Naive B cell (primary cell): ENCODE results near the gene CD300LD. TPM values are rescaled to one million over a fixed set of nuclear protein-coding genes. Genes with fewer than 3 reads are reported as not detected.

ENCODE experiments used
- ATAC-seq, 2 donors: fragments of 150-1000 bp; cut with Tn5 transposase; 2 replicates each; pipeline ENCODE4 v1.10.0; 2021; ENCODE audit warnings: low read depth in 2 of 2, mild to moderate bottlenecking in 2 of 2, moderate library complexity in 2 of 2
- DNase-seq: peaks from one replicate; pipeline ENCODE4 v3.0.0; 2022
- H3K27ac Mint-ChIP-seq, 6 donors: one replicate each; pipeline ENCODE4 v1.8.0; 2020 to 2022; ENCODE audit warnings: mild to moderate bottlenecking in 6 of 6, mixed read lengths in 6 of 6, moderate library complexity in 5 of 6, inconsistent platforms in 2 of 6
- H3K27me3 Mint-ChIP-seq, 3 donors: one replicate each; pipeline ENCODE4 v1.8.0; 2021 to 2022; ENCODE audit warnings: mixed read lengths in 3 of 3, mild to moderate bottlenecking in 1 of 3
- H3K36me3 Mint-ChIP-seq, 2 donors: one replicate each; pipeline ENCODE4 v1.8.0; 2020 to 2022; ENCODE audit warnings: mixed read lengths in 2 of 2, inconsistent platforms in 1 of 2, mild to moderate bottlenecking in 1 of 2
- H3K4me1 Mint-ChIP-seq, 3 donors: one replicate each; pipeline ENCODE4 v1.8.0; 2020 to 2022; ENCODE audit warnings: mixed read lengths in 3 of 3, inconsistent platforms in 1 of 3, mild to moderate bottlenecking in 1 of 3, moderate library complexity in 1 of 3
- H3K4me3 Mint-ChIP-seq, 8 donors: one replicate each; pipeline ENCODE4 v1.8.0; 2020 to 2022; ENCODE audit warnings: mild to moderate bottlenecking in 8 of 8, mixed read lengths in 8 of 8, moderate library complexity in 8 of 8, inconsistent platforms in 2 of 8
- H3K9me3 Mint-ChIP-seq, 7 donors: one replicate each; pipeline ENCODE4 v1.8.0; 2020 to 2022; ENCODE audit warnings: mixed read lengths in 7 of 7, mild to moderate bottlenecking in 5 of 7, inconsistent platforms in 2 of 7, moderate library complexity in 1 of 7
- polyA plus RNA-seq, 6 donors: library from polyadenylated mRNA; unstranded; fragments of 300-500 nt; fragmentation: Illumina TruSeq; gene quantifications; one replicate each; pipeline ENCODE4 v1.2.3, GENCODE V29; 2021; ENCODE audit warnings: low read depth in 6 of 6

Gene CD300LD
- polyA plus RNA-seq, 6 donors from 2014 or later = not detected

- DNase-seq = no peak
- ATAC-seq = no peak
- Mint-ChIP-seq H3K27me3 (peaks cover 39 to 57% (median 41%) of the 10 kb centered on the region in 3 donors), H3K4me3 (no peak overlapping the region), H3K36me3 (no peaks in the 10 kb centered on the region), H3K9me3 (peaks cover 0 to 12% (median 4%) of the 10 kb centered on the region in 7 donors), H3K27ac (no peak overlapping the region), H3K4me1 (peaks cover 15 to 21% (median 20%) of the 10 kb centered on the region in 3 donors)
Observed at GRCh38 chr17:74625661-74626060, 33.6 kb upstream of the CD300LD start.

GRCh38 chr17:74624131-74624530, 32.0 kb upstream of the CD300LD start:
- Mint-ChIP-seq H3K27ac (peak overlapping the region in 2 of 6 donors; percentile 4 to 89), H3K4me3 (peak overlapping the region in 1 of 8 donors; percentile 70), H3K4me1 (peaks cover 9 to 15% (median 10%) of the 10 kb centered on the region in 3 donors), H3K27me3 (peaks cover 44 to 58% (median 49%) of the 10 kb centered on the region in 3 donors), H3K36me3 (no peaks in the 10 kb centered on the region), H3K9me3 (peaks cover 0 to 12% (median 4%) of the 10 kb centered on the region in 7 donors)
- no peak for ATAC-seq
- no peak for DNase-seq

GRCh38 chr17:74623693-74624093, 31.6 kb upstream of the CD300LD start, which contains the start of gene CD300E:
Gene CD300E, minus strand, starts transcription at chr17:74623738. Its CDS starts 117 bp downstream, at chr17:74623621.
- ATAC-seq = no peak
- peak within 1 kb of the TSS in 1 of 8 donors; percentile 70 for H3K4me3 Mint-ChIP-seq
- peak within 1 kb of the TSS in 2 of 6 donors; percentile 51 to 89 for H3K27ac Mint-ChIP-seq
- no peak for DNase-seq
- H3K9me3 Mint-ChIP-seq = peaks cover 0 to 9% (median 4%) of the 10 kb centered on the region in 7 donors
- H3K36me3 Mint-ChIP-seq = no peaks in the 10 kb centered on the region
- H3K4me1 Mint-ChIP-seq = peaks cover 5 to 14% (median 5%) of the 10 kb centered on the region in 3 donors
- peaks cover 46 to 62% (median 53%) of the 10 kb centered on the region in 3 donors for H3K27me3 Mint-ChIP-seq

GRCh38 chr17:74619077-74619673, 27.1 kb upstream of the CD300LD start:
- peak overlapping the region in 2 of 6 donors; percentile 2 to 29 for H3K27ac Mint-ChIP-seq
- peak overlapping the region in 1 of 8 donors; percentile 45 for H3K4me3 Mint-ChIP-seq
- peaks cover 52 to 89% (median 74%) of the 10 kb centered on the region in 3 donors for H3K27me3 Mint-ChIP-seq
- DNase-seq = no peak
- no peak for ATAC-seq
- H3K36me3 Mint-ChIP-seq = no peaks in the 10 kb centered on the region
- peaks cover 0 to 13% (median 3%) of the 10 kb centered on the region in 3 donors for H3K4me1 Mint-ChIP-seq
- peaks cover 0 to 3% (median 2%) of the 10 kb centered on the region in 7 donors for H3K9me3 Mint-ChIP-seq

GRCh38 chr17:74618451-74618850, 26.4 kb upstream of the CD300LD start:
- DNase-seq (no peak), ATAC-seq (no peak)
- H3K27me3 Mint-ChIP-seq = peaks cover 50 to 82% (median 67%) of the 10 kb centered on the region in 3 donors
- H3K36me3 Mint-ChIP-seq = no peaks in the 10 kb centered on the region
- H3K27ac Mint-ChIP-seq = no peak overlapping the region
- H3K4me1 Mint-ChIP-seq = peaks cover 0 to 18% (median 3%) of the 10 kb centered on the region in 3 donors
- H3K9me3 Mint-ChIP-seq = peaks cover 0 to 3% (median 2%) of the 10 kb centered on the region in 7 donors
- H3K4me3 Mint-ChIP-seq = no peak overlapping the region

GRCh38 chr17:74616696-74617095, 24.6 kb upstream of the CD300LD start:
- ATAC-seq (no peak), DNase-seq (no peak)
- peaks cover 0 to 34% (median 13%) of the 10 kb centered on the region in 3 donors for H3K4me1 Mint-ChIP-seq
- no peak overlapping the region for H3K4me3 Mint-ChIP-seq
- H3K9me3 Mint-ChIP-seq = peaks cover 0 to 3% (median 0%) of the 10 kb centered on the region in 7 donors
- no peak overlapping the region for H3K27ac Mint-ChIP-seq
- H3K36me3 Mint-ChIP-seq = no peaks in the 10 kb centered on the region
- H3K27me3 Mint-ChIP-seq = peaks cover 39 to 65% (median 64%) of the 10 kb centered on the region in 3 donors

- peak overlapping the region in 1 of 6 donors; percentile 39 for H3K27ac Mint-ChIP-seq
- ATAC-seq (no peak), DNase-seq (no peak)
- peaks cover 0 to 26% (median 16%) of the 10 kb centered on the region in 3 donors for H3K4me1 Mint-ChIP-seq
- H3K27me3 Mint-ChIP-seq = peaks cover 24 to 34% (median 32%) of the 10 kb centered on the region in 3 donors
- H3K9me3 Mint-ChIP-seq = peaks cover 3 to 8% (median 3%) of the 10 kb centered on the region in 7 donors
- peak overlapping the region in 2 of 8 donors; percentile 2 to 84 for H3K4me3 Mint-ChIP-seq
- peaks cover 0 to 6% of the 10 kb centered on the region in 2 donors for H3K36me3 Mint-ChIP-seq
Observed at GRCh38 chr17:74612046-74612445, 20.0 kb upstream of the CD300LD start.

- peaks cover 9 to 27% (median 26%) of the 10 kb centered on the region in 3 donors for H3K27me3 Mint-ChIP-seq
Observed at GRCh38 chr17:74610108-74610507, 18.0 kb upstream of the CD300LD start.

GRCh38 chr17:74608511-74608910, 16.4 kb upstream of the CD300LD start:
- DNase-seq = no peak
- Mint-ChIP-seq H3K4me3 (no peak overlapping the region), H3K4me1 (peaks cover 14 to 42% (median 31%) of the 10 kb centered on the region in 3 donors), H3K9me3 (peaks cover 0 to 7% (median 5%) of the 10 kb centered on the region in 7 donors), H3K36me3 (peaks cover 0 to 9% of the 10 kb centered on the region in 2 donors), H3K27me3 (peaks cover 9 to 24% (median 23%) of the 10 kb centered on the region in 3 donors), H3K27ac (no peak overlapping the region)
- ATAC-seq = no peak

More at GRCh38 chr17:74610108-74610507, 18.0 kb upstream of the CD300LD start:
- H3K9me3 Mint-ChIP-seq = peaks cover 0 to 8% (median 5%) of the 10 kb centered on the region in 7 donors
- no peak overlapping the region for H3K4me3 Mint-ChIP-seq
- DNase-seq (no peak), ATAC-seq (no peak)
- peaks cover 6 to 31% (median 24%) of the 10 kb centered on the region in 3 donors for H3K4me1 Mint-ChIP-seq
- no peak overlapping the region for H3K27ac Mint-ChIP-seq
- H3K36me3 Mint-ChIP-seq = peaks cover 0 to 9% of the 10 kb centered on the region in 2 donors

- H3K27ac Mint-ChIP-seq = peak overlapping the region in 1 of 6 donors; percentile 8
- ATAC-seq (no peak), DNase-seq (no peak)
- peaks cover 9 to 28% (median 25%) of the 10 kb centered on the region in 3 donors for H3K27me3 Mint-ChIP-seq
- no peak overlapping the region for H3K4me3 Mint-ChIP-seq
- H3K9me3 Mint-ChIP-seq = peaks cover 0 to 7% (median 5%) of the 10 kb centered on the region in 7 donors
- peaks cover 0 to 9% of the 10 kb centered on the region in 2 donors for H3K36me3 Mint-ChIP-seq
- H3K4me1 Mint-ChIP-seq = peaks cover 14 to 41% (median 25%) of the 10 kb centered on the region in 3 donors
Observed at GRCh38 chr17:74607221-74607620, 15.1 kb upstream of the CD300LD start.

GRCh38 chr17:74606050-74606449, 14.0 kb upstream of the CD300LD start:
- H3K36me3 Mint-ChIP-seq = peaks cover 0 to 9% of the 10 kb centered on the region in 2 donors
- H3K27ac Mint-ChIP-seq = peak overlapping the region in 1 of 6 donors; percentile 27
- ATAC-seq (no peak), DNase-seq (no peak)
- H3K27me3 Mint-ChIP-seq = peaks cover 9 to 28% (median 28%) of the 10 kb centered on the region in 3 donors
- H3K4me3 Mint-ChIP-seq = no peak overlapping the region
- peaks cover 14 to 40% (median 23%) of the 10 kb centered on the region in 3 donors for H3K4me1 Mint-ChIP-seq
- H3K9me3 Mint-ChIP-seq = peaks cover 0 to 7% (median 5%) of the 10 kb centered on the region in 7 donors

GRCh38 chr17:74605361-74605760, 13.3 kb upstream of the CD300LD start:
- Mint-ChIP-seq H3K9me3 (peaks cover 0 to 7% (median 5%) of the 10 kb centered on the region in 7 donors), H3K27me3 (peaks cover 9 to 33% (median 33%) of the 10 kb centered on the region in 3 donors), H3K27ac (peak overlapping the region in 2 of 6 donors; percentile 3 to 51), H3K4me1 (peaks cover 19 to 46% (median 23%) of the 10 kb centered on the region in 3 donors), H3K36me3 (peaks cover 0 to 9% of the 10 kb centered on the region in 2 donors), H3K4me3 (no peak overlapping the region)
- DNase-seq (no peak), ATAC-seq (no peak)

- ATAC-seq = no peak
- no peak for DNase-seq
- Mint-ChIP-seq H3K4me3 (peak overlapping the region in 1 of 8 donors; percentile 31), H3K4me1 (peaks cover 25 to 52% (median 28%) of the 10 kb centered on the region in 3 donors), H3K36me3 (peaks cover 0 to 9% of the 10 kb centered on the region in 2 donors), H3K27ac (peak overlapping the region in 1 of 6 donors; percentile 22), H3K27me3 (peaks cover 9 to 39% (median 36%) of the 10 kb centered on the region in 3 donors), H3K9me3 (peaks cover 0 to 7% (median 5%) of the 10 kb centered on the region in 7 donors)
Observed at GRCh38 chr17:74604761-74605160, 12.7 kb upstream of the CD300LD start.
